SK-N-SH (cell line): ENCODE results near the gene ZBTB17. TPM values are rescaled to one million over a fixed set of nuclear protein-coding genes. Genes with fewer than 3 reads are reported as not detected.

Experiments used
- CTCF ChIA-PET: fragments of 300-600, 350-600 bp; formaldehyde crosslinking; extraction: SDS; loops from one replicate; lab custom pipeline; 2021; lab: Yijun Ruan, JAX
- POLR2A ChIA-PET: fragments of 350-600 bp; sonication (Branson Sonifier 250); formaldehyde crosslinking; extraction: SDS; loops from one replicate; lab custom pipeline; 2020; ENCODE audit warnings: antibody characterized with exemption, inconsistent platforms; lab: Yijun Ruan, JAX
- DNase-seq: peaks from one replicate; pipeline ENCODE4 v3.0.0; 2012
- H2AFZ ChIP-seq: fragments of 200-600 bp; sonication (generic); 2 replicates; pipeline ENCODE4 v1.8.1; 2016; ENCODE audit warnings: antibody characterized with exemption, mild to moderate bottlenecking, low read depth
- H3F3A ChIP-seq: fragments of 200-600 bp; sonication (generic); replicated peaks from 2 replicates; pipeline ENCODE3; 2016; ENCODE audit warnings: antibody characterized with exemption, mild to moderate bottlenecking; ENCODE audit not compliant: insufficient read depth
- H3K27ac ChIP-seq, 2 experiments: fragments of 200-500 bp in 1 of 2; fragments of 200-600 bp in 1 of 2; sonication (Bioruptor generic) in 1 of 2; sonication (generic), shearing (Covaris generic) in 1 of 2; 2 replicates each; pipeline versions ENCODE4 v1.5.1 to v1.6.1; 2014 to 2016; ENCODE audit warnings: low read depth in 2 of 2, inconsistent platforms in 1 of 2, low read length in 1 of 2, mild to moderate bottlenecking in 1 of 2, mixed read lengths in 1 of 2
- H3K27me3 ChIP-seq: fragments of 200-600 bp; sonication (generic), shearing (Covaris generic); 2 replicates; pipeline ENCODE4 v1.6.1; 2016; ENCODE audit warnings: mixed run types; ENCODE audit not compliant: insufficient read depth
- H3K36me3 ChIP-seq, 2 experiments: fragments of 200-500 bp in 1 of 2; fragments of 200-600 bp in 1 of 2; sonication (Bioruptor generic) in 1 of 2; sonication (generic) in 1 of 2; replicated peaks in 1 of 2; 2 replicates each; pipeline versions ENCODE3 to v1.5.1; 2014 to 2016; ENCODE audit warnings: low read length in 1 of 2, mild to moderate bottlenecking in 1 of 2; ENCODE audit not compliant: insufficient read depth in 2 of 2, control insufficient read depth in 1 of 2
- H3K4me1 ChIP-seq, 2 experiments: fragments of 200-500 bp in 1 of 2; fragments of 200-600 bp in 1 of 2; sonication (Bioruptor generic) in 1 of 2; sonication (generic), shearing (Covaris generic) in 1 of 2; 2 replicates each; pipeline versions ENCODE4 v1.5.1 to v1.6.1; 2014 to 2016; ENCODE audit warnings: low read depth in 1 of 2, low read length in 1 of 2, mixed run types in 1 of 2; ENCODE audit not compliant: insufficient read depth in 2 of 2, control insufficient read depth in 1 of 2
- H3K4me2 ChIP-seq: fragments of 200-600 bp; sonication (generic), shearing (Covaris generic); 2 replicates; pipeline ENCODE4 v1.6.1; 2017; ENCODE audit warnings: mixed run types
- H3K4me3 ChIP-seq, 2 experiments: fragments of 200-500 bp in 1 of 2; fragments of 200-600 bp in 1 of 2; sonication (Bioruptor generic) in 1 of 2; sonication (generic), shearing (Covaris generic) in 1 of 2; 2 replicates each; pipeline versions ENCODE4 v1.5.1 to v1.8.1; 2014 to 2016; ENCODE audit warnings: low read depth in 2 of 2, inconsistent platforms in 1 of 2, low read length in 1 of 2, mild to moderate bottlenecking in 1 of 2, mixed read lengths in 1 of 2, moderate library complexity in 1 of 2
- H3K79me2 ChIP-seq: fragments of 200-600 bp; sonication (generic); 2 replicates; pipeline ENCODE4 v1.8.1; 2017; ENCODE audit warnings: mild to moderate bottlenecking; ENCODE audit not compliant: insufficient read depth
- H3K9ac ChIP-seq: fragments of 200-600 bp; sonication (generic); 2 replicates; pipeline ENCODE4 v1.6.1; 2017; ENCODE audit warnings: mixed run types
- H3K9me2 ChIP-seq: fragments of 200-600 bp; sonication (generic); 2 replicates; pipeline ENCODE4 v1.6.1; 2017; ENCODE audit warnings: mixed run types
- H3K9me3 ChIP-seq: fragments of 200-600 bp; sonication (generic); 2 replicates; pipeline ENCODE4 v1.6.1; 2017; ENCODE audit warnings: mixed run types, mild to moderate bottlenecking, moderate library complexity
- H4K20me1 ChIP-seq: fragments of 200-600 bp; sonication (generic); 2 replicates; pipeline ENCODE4 v1.6.1; 2017; ENCODE audit warnings: mild to moderate bottlenecking, mixed run types; ENCODE audit not compliant: insufficient read depth
- CHD2 ChIP-seq: fragments of 150-350 bp; IDR thresholded peaks from 2 replicates; pipeline ENCODE4 v1.6.1; 2018; ENCODE audit warnings: low read length; ENCODE audit not compliant: partially characterized antibody
- FOXJ3 ChIP-seq: sonication (generic); formaldehyde crosslinking; IDR thresholded peaks from 2 replicates; pipeline ENCODE4 v1.5.1; 2020; ENCODE audit warnings: mild to moderate bottlenecking, missing genetic modification reagents
- FOXM1 ChIP-seq: IDR thresholded peaks from 2 replicates; pipeline ENCODE4 v1.4.0; 2012; ENCODE audit warnings: low read depth, mild to moderate bottlenecking
- GATA2 ChIP-seq: sonication (generic); formaldehyde crosslinking; IDR thresholded peaks from 2 replicates; pipeline ENCODE4 v1.5.0; 2020; ENCODE audit warnings: mild to moderate bottlenecking, missing genetic modification reagents
- IRF3 ChIP-seq: fragments of 150-350 bp; IDR thresholded peaks from 2 replicates; pipeline ENCODE4 v1.6.1; 2016; ENCODE audit warnings: mild to moderate bottlenecking, low read depth, low read length
- MEF2A ChIP-seq: IDR thresholded peaks from 2 replicates; pipeline ENCODE4 v1.4.0; 2012; ENCODE audit warnings: low read depth, borderline replicate concordance
- MXI1 ChIP-seq: IDR thresholded peaks from 2 replicates; pipeline ENCODE4 v1.6.1; 2012; ENCODE audit warnings: mild to moderate bottlenecking, low read depth, low read length, improper control_type of control experiment
- NFIC ChIP-seq: IDR thresholded peaks from 2 replicates; pipeline ENCODE4 v1.4.0; 2012; ENCODE audit warnings: borderline replicate concordance
- RAD21 ChIP-seq: IDR thresholded peaks from 2 replicates; pipeline ENCODE4 v1.6.1; 2012; ENCODE audit warnings: mild to moderate bottlenecking, low read length
- RCOR1 ChIP-seq: fragments of 150-350 bp; IDR thresholded peaks from 2 replicates; pipeline ENCODE4 v1.6.1; 2017; ENCODE audit warnings: antibody characterized with exemption, low read length
- USF1 ChIP-seq: IDR thresholded peaks from 2 replicates; pipeline ENCODE4 v1.4.0; 2012; ENCODE audit warnings: low read depth, borderline replicate concordance
- ZBTB33 ChIP-seq: IDR thresholded peaks from 2 replicates; pipeline ENCODE4 v1.4.0; 2012; ENCODE audit warnings: low read depth, borderline replicate concordance
- WGBS: methylation state at CpG from one replicate; pipeline ENCODE4 v1.1.6; 2017; ENCODE audit warnings: low lambda C conversion rate; 5-methylcytosine and 5-hydroxymethylcytosine counted together
- polyA plus RNA-seq, 3 experiments: library from polyadenylated mRNA; depleted of rRNA; stranded (reverse); fragments of >200 nt; gene quantifications; 2 replicates each; pipeline ENCODE4 v1.2.3, GENCODE V29; 2012

ZBTB17 gene
- polyA plus RNA-seq, 1 of the 3 experiments (the other 2 are of a cell fraction) = 56.4 TPM

GRCh38 chr1:15952317-15953258 is 23.3 kb downstream of the ZBTB17 start (continued):
- no peak for TF ChIP-seq IRF3
- TF ChIP-seq GATA2 (CRISPR knock-in tag) = no peak
- no peak for TF ChIP-seq MXI1
- 0 out of 2 replicates have a peak, but pooled peaks have one; percentile 55 for TF ChIP-seq NFIC
- TF ChIP-seq RCOR1 = no peak
- TF ChIP-seq CHD2 = peak; percentile 32
- TF ChIP-seq MEF2A = no peak
- TF ChIP-seq FOXM1 = no peak
- TF ChIP-seq RAD21 = peak; percentile 24

GRCh38 chr1:15951341-15952153 is 24.4 kb downstream of the ZBTB17 start:
- no peak overlapping the region for H2AFZ ChIP-seq

More at GRCh38 chr1:15951341-15952153, 24.4 kb downstream of the ZBTB17 start:
- H3K9me2 ChIP-seq = no peaks in the 10 kb centered on the region
- H3K4me3 ChIP-seq = no peak overlapping the region
- no peaks in the 10 kb centered on the region for H3K27me3 ChIP-seq
- peaks cover 8 to 22% of the 10 kb centered on the region in 2 experiments for H3K36me3 ChIP-seq
- CTCF ChIA-PET = interaction anchor here (0.6 to 2.5 kb wide), 7 partner anchors 10 to 160 kb away, joined by 3 to 9 read pairs (median 4); partner anchors contain the start of gene ZBTB17
- no peaks in the 10 kb centered on the region; the same call in 1 of the 2 replicates for H4K20me1 ChIP-seq
- peaks cover 61% of the 10 kb centered on the region for H3F3A ChIP-seq
- H3K27ac ChIP-seq = peak overlapping the region; percentile 85 to 93
- H3K79me2 ChIP-seq = peaks cover 88% of the 10 kb centered on the region
- H3K9me3 ChIP-seq = no peaks in the 10 kb centered on the region
- POLR2A ChIA-PET = interaction anchor here (1.2 to 1.4 kb wide), 2 partner anchors 117 to 136 kb away, joined by 3 to 4 read pairs; no protein-coding TSS in a partner anchor
- H3K4me2 ChIP-seq = peak overlapping the region; percentile 76
- H3K4me1 ChIP-seq = peaks cover 69 to 77% of the 10 kb centered on the region in 2 experiments
- DNase-seq = no peak
- TF ChIP-seq GATA2 (CRISPR knock-in tag) (no peak), FOXJ3 (CRISPR knock-in tag) (no peak), USF1 (no peak), ZBTB33 (no peak)
- TF ChIP-seq, all 33 proteins: peak for 0
- WGBS = 90% methylated on average over 13 of the region's 23 CpGs
- peak overlapping the region; percentile 57; the same call in 1 of the 2 replicates for H3K9ac ChIP-seq
